IMR-90 (cell line): ENCODE data around the gene QSOX2. TPM values are rescaled to one million over a fixed set of nuclear protein-coding genes. Genes with fewer than 3 reads are reported as not detected.

Experiments
- ATAC-seq: fragments of 200-7000 bp; cut with Tn5 transposase; 2 replicates; pipeline ENCODE4 v1.9.1; 2020; ENCODE audit warnings: low read depth, mild to moderate bottlenecking, moderate library complexity
- BruUV-seq: library from RNA; stranded (reverse); fragments of 400-500 nt; replicated peaks from 2 replicates; lab custom pipeline; 2021; lab: Mats Ljungman, UMichigan
- CTCF ChIA-PET: fragments of 300-600 bp; formaldehyde crosslinking; extraction: SDS; loops from one replicate; lab custom pipeline; 2021; ENCODE audit warnings: antibody characterized with exemption; lab: Yijun Ruan, JAX
- POLR2A ChIA-PET: fragments of 300-600 bp; sonication (Branson Sonifier 250); formaldehyde crosslinking; loops from one replicate; lab custom pipeline; 2022; ENCODE audit warnings: antibody characterized with exemption; ENCODE audit not compliant: unreplicated experiment; lab: Charles Lee
- DNase-seq: peaks from one replicate; pipeline ENCODE4 v3.0.0; 2013
- H2AFZ ChIP-seq: replicated peaks from 2 replicates; pipeline ENCODE3; 2013; ENCODE audit warnings: low read length, mild to moderate bottlenecking; ENCODE audit not compliant: poor library complexity
- H2AK5ac ChIP-seq: 2 replicates; pipeline ENCODE4 v1.6.1; 2013; ENCODE audit warnings: low read depth, low read length, inconsistent platforms
- H2AK9ac ChIP-seq: replicated peaks from 2 replicates; pipeline ENCODE3; 2013; ENCODE audit warnings: mild to moderate bottlenecking, low read depth, low read length, moderate library complexity; ENCODE audit not compliant: poor library complexity
- H2BK120ac ChIP-seq: 2 replicates; pipeline ENCODE4 v1.6.1; 2013; ENCODE audit warnings: low read depth, low read length, inconsistent platforms
- H2BK15ac ChIP-seq: 3 replicates; pipeline ENCODE4 v1.6.1; 2013; ENCODE audit warnings: low read depth, low read length, inconsistent platforms
- H2BK20ac ChIP-seq: 2 replicates; pipeline ENCODE4 v1.6.1; 2013; ENCODE audit warnings: low read depth, mild to moderate bottlenecking, inconsistent platforms, low read length, moderate library complexity
- H2BK5ac ChIP-seq: 2 replicates; pipeline ENCODE4 v1.6.1; 2013; ENCODE audit warnings: mild to moderate bottlenecking, low read depth, low read length, inconsistent platforms; ENCODE audit not compliant: poor library complexity, severe bottlenecking
- H3K14ac ChIP-seq: replicated peaks from 2 replicates; pipeline ENCODE4 v1.6.1; 2013; ENCODE audit warnings: low read depth, low read length, inconsistent platforms
- H3K18ac ChIP-seq: 2 replicates; pipeline ENCODE4 v1.6.1; 2013; ENCODE audit warnings: low read depth, low read length, control low read depth
- H3K23ac ChIP-seq: 2 replicates; pipeline ENCODE4 v1.6.1; 2013; ENCODE audit warnings: low read depth, low read length, inconsistent platforms
- H3K27ac ChIP-seq: 2 replicates; pipeline ENCODE4 v1.5.1; 2013; ENCODE audit warnings: mild to moderate bottlenecking, control low read depth, low read length; ENCODE audit not compliant: insufficient read depth
- H3K27me3 ChIP-seq: 2 replicates; pipeline ENCODE4 v1.6.1; 2013; ENCODE audit warnings: low read length; ENCODE audit not compliant: control insufficient read depth, insufficient read depth
- H3K36me3 ChIP-seq: 2 replicates; pipeline ENCODE4 v1.6.1; 2013; ENCODE audit warnings: low read length, mixed read lengths; ENCODE audit not compliant: control insufficient read depth, insufficient read depth
- H3K4ac ChIP-seq: 2 replicates; pipeline ENCODE4 v1.6.1; 2013; ENCODE audit warnings: low read depth, low read length, inconsistent platforms
- H3K4me1 ChIP-seq: 2 replicates; pipeline ENCODE4 v1.6.1; 2013; ENCODE audit warnings: low read length, mixed read lengths; ENCODE audit not compliant: control insufficient read depth, insufficient read depth
- H3K4me2 ChIP-seq: 2 replicates; pipeline ENCODE4 v1.6.1; 2013; ENCODE audit warnings: low read depth, mild to moderate bottlenecking, control low read depth, low read length, moderate library complexity
- H3K4me3 ChIP-seq: 2 replicates; pipeline ENCODE4 v1.5.1; 2013; ENCODE audit warnings: low read depth, mild to moderate bottlenecking, control low read depth, low read length, moderate library complexity; ENCODE audit not compliant: insufficient read depth
- H3K56ac ChIP-seq: 2 replicates; pipeline ENCODE4 v1.6.1; 2013; ENCODE audit warnings: low read length, inconsistent platforms; ENCODE audit not compliant: insufficient read depth; ENCODE audit errors: extremely low read depth
- H3K79me1 ChIP-seq, 2 experiments: 2 replicates each; pipeline ENCODE4 v1.6.1; 2013; ENCODE audit warnings: low read length in 2 of 2, inconsistent platforms in 1 of 2, low read depth in 1 of 2
- H3K9ac ChIP-seq: 2 replicates; pipeline ENCODE4 v1.6.1; 2013; ENCODE audit warnings: low read depth, low read length, control low read depth
- H3K9me1 ChIP-seq: 2 replicates; pipeline ENCODE4 v1.6.1; 2013; ENCODE audit warnings: low read length, inconsistent platforms; ENCODE audit not compliant: insufficient read depth
- H3K9me3 ChIP-seq: 2 replicates; pipeline ENCODE4 v1.6.1; 2013; ENCODE audit warnings: low read length; ENCODE audit not compliant: control insufficient read depth, insufficient read depth
- H4K20me1 ChIP-seq: 2 replicates; pipeline ENCODE4 v1.6.1; 2013; ENCODE audit warnings: low read length, inconsistent platforms; ENCODE audit not compliant: insufficient read depth
- H4K5ac ChIP-seq: 2 replicates; pipeline ENCODE4 v1.6.1; 2013; ENCODE audit warnings: mild to moderate bottlenecking, low read depth, low read length, control low read depth
- H4K8ac ChIP-seq, 2 experiments: 2 replicates each; pipeline ENCODE4 v1.6.1; 2013; ENCODE audit warnings: low read depth in 2 of 2, low read length in 2 of 2, control low read depth in 1 of 2, inconsistent platforms in 1 of 2
- H4K91ac ChIP-seq: 2 replicates; pipeline ENCODE4 v1.6.1; 2013; ENCODE audit warnings: low read depth, low read length, inconsistent platforms; ENCODE audit not compliant: insufficient read depth
- CTCF ChIP-seq: conservative IDR thresholded peaks from 2 replicates; pipeline ENCODE4 v1.5.1; 2012; ENCODE audit warnings: mild to moderate bottlenecking, low read depth, low read length, improper control_type of control experiment
- FOS ChIP-seq: fragments of 150-350 bp; IDR thresholded peaks from 2 replicates; pipeline ENCODE4 v1.6.1; 2016; ENCODE audit warnings: low read depth, low read length
- RAD21 ChIP-seq: IDR thresholded peaks from 2 replicates; pipeline ENCODE4 v1.6.1; 2012; ENCODE audit warnings: low read length, improper control_type of control experiment
- SMC3 ChIP-seq: fragments of 150-350 bp; IDR thresholded peaks from 2 replicates; pipeline ENCODE4 v1.6.1; 2016; ENCODE audit warnings: low read depth, mild to moderate bottlenecking, antibody characterized with exemption, low read length, moderate library complexity
- WGBS, 2 experiments: methylation state at CpG; one replicate each; pipeline versions ENCODE4 v1.1.5 to v1.1.7; 2013; ENCODE audit warnings: missing lambda C conversion rate in 2 of 2; ENCODE audit not compliant: insufficient read length in 1 of 2; ENCODE audit errors: extremely low coverage in 2 of 2; 5-methylcytosine and 5-hydroxymethylcytosine counted together
- dilution Hi-C: fragments of 300-500 bp; cut with HindIII; formaldehyde crosslinking; loops from one replicate; pipeline ENCODE4 v1.14.3; 2018; ENCODE audit warnings: low sequenced_read_pairs; ENCODE audit not compliant: unreplicated experiment
- in situ Hi-C: fragments of 300-500 bp; cut with MboI; formaldehyde crosslinking; loops from 3 replicates; pipeline ENCODE4 v1.14.3; 2019; ENCODE audit warnings: low sequenced_read_pairs, inconsistent platforms, mixed read lengths
- intact Hi-C: fragments of 100-400 bp; cut with micrococcal nuclease; formaldehyde crosslinking; loops from 2 replicates; pipeline ENCODE4 v1.10.0; 2022
- polyA plus RNA-seq, 3 experiments: library from polyadenylated mRNA; depleted of rRNA; stranded (reverse); fragments of >200 nt; gene quantifications; 2 replicates each; pipeline ENCODE4 v1.2.3, GENCODE V29; 2012; ENCODE audit warnings: low replicate concordance in 1 of 3
- total RNA-seq: library from RNA; depleted of rRNA; stranded (reverse); fragments of >200 nt; gene quantifications from 2 replicates; pipeline ENCODE4 v1.2.3, GENCODE V29; 2012

Gene QSOX2
- total and polyA plus RNA-seq, 2 of the 4 experiments (the other 2 are of a cell fraction), result 5.9 to 12.9 TPM

DNA sequence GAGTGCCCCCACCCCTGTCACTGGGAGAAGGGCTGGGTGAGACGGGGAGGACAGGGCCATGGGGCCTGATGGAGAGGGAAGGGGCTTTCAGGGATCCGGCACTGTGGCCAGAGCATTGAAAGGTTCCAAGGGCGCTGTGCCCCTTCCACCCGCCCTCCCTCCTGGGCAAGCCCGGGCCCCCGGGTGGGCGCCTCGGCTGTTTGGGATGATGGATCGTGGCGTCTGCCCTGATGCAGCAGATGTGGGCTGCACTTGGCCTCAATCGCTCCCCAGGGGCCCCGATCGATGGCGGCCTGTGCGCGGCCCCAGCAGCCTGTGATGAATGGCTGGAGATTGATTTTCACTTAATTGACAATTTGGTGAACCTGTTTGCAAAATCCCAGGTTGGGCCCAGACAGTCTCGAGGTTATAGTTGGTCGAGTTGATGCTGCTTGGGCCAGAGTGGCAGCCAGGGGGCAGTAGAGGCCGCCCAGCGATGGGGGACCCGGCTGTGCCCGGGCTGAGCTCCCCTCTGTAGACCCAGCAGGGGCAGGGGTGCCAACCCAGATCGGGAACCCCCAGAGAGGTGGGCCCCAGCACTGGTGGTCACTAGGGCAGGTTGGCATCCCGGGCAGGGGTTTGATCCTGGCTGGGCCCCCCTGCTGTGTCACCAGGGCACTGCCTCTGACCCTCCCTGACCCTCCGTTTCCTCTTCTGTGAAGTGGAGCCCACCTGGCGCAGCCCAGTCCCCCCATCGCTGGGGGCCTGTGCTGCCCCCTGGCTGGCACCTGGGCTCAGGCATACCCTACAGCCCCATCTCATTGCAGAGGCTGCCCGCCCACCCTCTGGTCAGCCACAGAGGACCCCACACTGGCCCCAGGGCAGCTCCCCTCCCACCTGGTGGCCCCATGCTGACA is 75.4 kb downstream of the QSOX2 start:
- H3K9ac ChIP-seq, result no peak overlapping the region
- peaks cover 53% of the 10 kb centered on the region for H3K27me3 ChIP-seq
- H3K9me1 ChIP-seq, result no peaks in the 10 kb centered on the region
- POLR2A ChIA-PET, result no interaction called here
- H2BK20ac ChIP-seq, result no peak overlapping the region
- no peak overlapping the region for H4K8ac ChIP-seq
- WGBS, 2 experiments, result 24% methylated on average over 14 of the region's 28 CpGs; no CpG with 5 or more reads in 1 of the 2 experiments
- no peak overlapping the region for H4K5ac ChIP-seq
- no peak overlapping the region for H3K56ac ChIP-seq
- H3K23ac ChIP-seq, result no peak overlapping the region
- no peaks in the 10 kb centered on the region for H3K4me1 ChIP-seq
- in situ Hi-C loops (no loop called here), intact Hi-C loops (loop anchor here (1.0 kb wide), 1 partner anchor 113 kb away; no protein-coding TSS in a partner anchor), dilution Hi-C loops (no loop called here)
- H3K4ac ChIP-seq, result no peak overlapping the region
- no peaks in the 10 kb centered on the region for H3K9me3 ChIP-seq
- H2AFZ ChIP-seq, result no peak overlapping the region
- H2BK15ac ChIP-seq, result no peak overlapping the region
- H2BK120ac ChIP-seq, result no peak overlapping the region
- H3K27ac ChIP-seq, result no peak overlapping the region
- H3K4me3 ChIP-seq, result no peak overlapping the region
- no peaks in the 10 kb centered on the region for H3K79me1 ChIP-seq
- H2AK9ac ChIP-seq, result no peak overlapping the region
- CTCF ChIA-PET, result interaction anchor here (0.7 to 1.0 kb wide), 2 partner anchors 26 to 99 kb away, joined by 3 read pairs; no protein-coding TSS in a partner anchor
- H4K91ac ChIP-seq, result no peak overlapping the region
- no peak overlapping the region for H3K18ac ChIP-seq
- H3K36me3 ChIP-seq, result no peaks in the 10 kb centered on the region
- no peak overlapping the region for H2BK5ac ChIP-seq
- peak; percentile 92 for ATAC-seq
- H3K14ac ChIP-seq, result no peak overlapping the region
- H2AK5ac ChIP-seq, result no peak overlapping the region
- BruUV-seq, result no TSS peak
- no peaks in the 10 kb centered on the region for H4K20me1 ChIP-seq
- TF ChIP-seq RAD21 (peak; percentile 73), SMC3 (peak; percentile 56), CTCF (peak; percentile 67), FOS (no peak)
- H3K4me2 ChIP-seq, result no peak overlapping the region
- DNase-seq, result no peak
